Iris pigment epithelial cell (primary cell): Measurements from ENCODE around the gene ATP5MG.
A peak's percentile ranks its signal among the peaks of the same experiment; 100 is the strongest.
"Not testable (repeated sequence)": the region's sequence is repeated elsewhere in the genome, so short reads cannot be mapped to it uniquely, and the experiment has no call there.

Experiments
- DNase-seq: peaks from one replicate; pipeline ENCODE4 v3.0.0-alpha.2; 2011; ENCODE audit warnings: low read depth

Gene ATP5MG

GRCh38 chr11:118410055-118410745 lies 8.8 kb downstream of the ATP5MG start:
- DNase-seq = no peak

GRCh38 chr11:118411530-118411929 lies 10.1 kb downstream of the ATP5MG start:
- DNase-seq = no peak

GRCh38 chr11:118412921-118413320 lies 11.5 kb downstream of the ATP5MG start:
- DNase-seq = no peak

GRCh38 chr11:118415062-118415738 lies 13.8 kb downstream of the ATP5MG start:
- DNase-seq = peak; percentile 6

- DNase-seq = peak; percentile 98
Measured at GRCh38 chr11:118415739-118416068, 14.3 kb downstream of the ATP5MG start.

DNA sequence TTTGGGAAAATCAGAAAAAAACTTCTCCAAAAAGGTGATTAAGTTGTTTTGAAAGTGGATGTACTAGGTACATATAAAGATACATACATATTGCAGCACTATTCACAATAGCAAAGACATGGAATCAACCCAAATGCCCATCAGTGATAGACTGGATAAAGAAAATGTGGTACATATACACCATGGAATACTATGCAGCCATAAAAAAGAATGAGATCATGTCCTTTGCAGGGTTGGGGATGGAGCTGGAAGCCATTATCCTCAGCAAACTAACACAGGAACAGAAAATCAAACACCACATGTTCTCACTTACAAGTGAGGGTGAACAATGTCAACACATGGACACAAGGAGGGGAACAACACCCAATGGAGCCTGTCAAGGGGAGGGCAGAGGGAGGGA lies 15.5 kb downstream of the ATP5MG start:
- DNase-seq = not testable (repeated sequence)

GRCh38 chr11:118417801-118418200 lies 16.4 kb downstream of the ATP5MG start:
- DNase-seq = no peak

DNA sequence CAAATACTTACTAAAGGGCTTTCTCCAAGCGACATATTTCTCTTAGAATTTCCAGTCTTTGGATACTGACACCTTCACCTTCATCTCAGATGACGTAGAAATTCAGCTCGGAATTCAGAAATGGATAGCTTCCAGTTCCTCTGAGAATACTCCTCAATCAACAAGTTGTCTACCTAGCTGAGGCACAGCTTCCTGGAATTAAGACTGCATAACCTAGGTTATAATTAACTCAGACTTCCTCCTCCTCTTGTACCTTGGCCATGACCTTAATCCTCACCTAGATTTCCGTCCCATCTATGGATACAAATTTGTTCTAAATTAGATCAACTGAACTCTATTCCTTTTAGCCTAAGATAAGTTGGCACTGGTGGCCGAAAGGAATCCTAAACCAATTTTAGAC lies 17.4 kb downstream of the ATP5MG start:
- DNase-seq = no peak

DNA sequence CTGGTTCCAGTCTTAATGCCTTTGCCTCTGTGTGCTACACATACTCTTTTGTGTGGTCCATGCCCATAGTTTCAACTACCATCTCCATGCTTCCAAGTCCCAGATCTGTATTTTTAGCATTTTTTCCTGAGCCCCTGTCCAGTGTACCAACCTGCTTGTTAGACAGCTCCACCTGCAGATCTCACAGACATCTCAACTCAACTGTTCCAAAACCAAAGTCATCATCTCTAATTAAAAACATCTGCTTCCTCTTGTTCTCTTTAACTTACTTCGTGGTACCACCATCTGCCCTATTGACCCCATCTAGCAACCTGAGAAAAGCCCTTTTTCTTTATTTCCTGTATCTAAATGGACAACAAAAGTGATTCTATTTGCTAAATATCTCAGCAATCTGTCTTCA lies 26.3 kb downstream of the ATP5MG start:
- no peak for DNase-seq

- DNase-seq = no peak
Measured at GRCh38 chr11:118430956-118431355, 29.6 kb downstream of the ATP5MG start.

DNA sequence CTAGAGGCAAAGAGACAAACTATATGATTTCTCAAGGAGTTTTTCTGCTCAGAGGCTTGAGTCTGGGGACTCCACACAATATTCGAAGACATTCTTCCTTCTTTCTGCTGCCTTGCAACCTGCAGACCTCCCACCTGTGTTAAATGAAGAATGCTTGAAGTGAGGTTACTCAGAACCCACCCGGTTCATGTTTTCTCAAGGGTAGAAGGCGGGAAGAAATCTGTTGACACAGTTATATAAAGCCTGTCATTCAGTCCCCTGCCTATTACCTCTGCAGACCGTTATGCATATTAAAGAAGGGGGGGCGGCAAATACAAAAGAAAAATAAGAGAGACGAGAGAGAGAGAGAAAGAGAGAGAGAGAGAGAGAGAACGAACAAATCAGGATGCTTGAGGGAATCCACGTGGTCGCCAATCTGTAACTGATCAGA lies 32.7 kb downstream of the ATP5MG start:
- peak; percentile 69 for DNase-seq

DNA sequence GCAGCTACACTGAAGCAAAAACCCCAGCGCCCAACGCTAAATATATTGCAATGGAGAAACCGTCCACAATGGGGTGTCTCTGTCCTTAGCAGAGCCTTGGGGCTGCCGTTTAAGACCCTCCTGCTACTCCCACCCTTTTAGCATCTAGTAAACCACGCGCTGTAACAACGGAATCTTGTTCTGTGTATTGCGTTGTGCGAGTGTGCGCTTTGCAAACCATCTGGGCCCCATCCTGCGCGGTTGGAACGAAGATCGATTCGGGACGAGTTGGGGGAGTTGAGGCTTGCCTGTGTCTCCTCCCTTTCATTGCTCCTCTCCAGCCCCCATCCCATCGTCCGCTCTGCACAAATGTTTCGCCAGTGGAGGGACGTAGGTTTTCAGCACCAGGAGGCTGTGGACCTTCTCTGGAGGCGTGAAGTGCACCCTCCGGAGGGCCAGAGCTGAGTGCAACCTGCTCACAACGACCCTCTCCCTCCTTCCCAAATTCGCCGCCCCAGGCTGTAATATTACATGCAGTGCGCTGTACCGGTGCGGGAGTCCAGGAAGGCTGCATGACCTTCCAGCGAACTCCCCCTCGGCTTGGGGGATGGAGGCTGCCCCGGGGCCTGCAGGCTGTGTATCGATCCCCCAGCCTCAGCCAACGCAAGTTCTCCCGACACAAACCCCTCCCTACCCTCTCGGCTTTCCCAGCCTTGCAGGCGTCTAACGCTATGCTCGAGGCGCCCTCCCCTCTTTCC lies 33.3 kb downstream of the ATP5MG start:
- DNase-seq = peak; percentile 60

GRCh38 chr11:118435290-118435892 lies 34.0 kb downstream of the ATP5MG start:
- DNase-seq = peak; percentile 45

DNA sequence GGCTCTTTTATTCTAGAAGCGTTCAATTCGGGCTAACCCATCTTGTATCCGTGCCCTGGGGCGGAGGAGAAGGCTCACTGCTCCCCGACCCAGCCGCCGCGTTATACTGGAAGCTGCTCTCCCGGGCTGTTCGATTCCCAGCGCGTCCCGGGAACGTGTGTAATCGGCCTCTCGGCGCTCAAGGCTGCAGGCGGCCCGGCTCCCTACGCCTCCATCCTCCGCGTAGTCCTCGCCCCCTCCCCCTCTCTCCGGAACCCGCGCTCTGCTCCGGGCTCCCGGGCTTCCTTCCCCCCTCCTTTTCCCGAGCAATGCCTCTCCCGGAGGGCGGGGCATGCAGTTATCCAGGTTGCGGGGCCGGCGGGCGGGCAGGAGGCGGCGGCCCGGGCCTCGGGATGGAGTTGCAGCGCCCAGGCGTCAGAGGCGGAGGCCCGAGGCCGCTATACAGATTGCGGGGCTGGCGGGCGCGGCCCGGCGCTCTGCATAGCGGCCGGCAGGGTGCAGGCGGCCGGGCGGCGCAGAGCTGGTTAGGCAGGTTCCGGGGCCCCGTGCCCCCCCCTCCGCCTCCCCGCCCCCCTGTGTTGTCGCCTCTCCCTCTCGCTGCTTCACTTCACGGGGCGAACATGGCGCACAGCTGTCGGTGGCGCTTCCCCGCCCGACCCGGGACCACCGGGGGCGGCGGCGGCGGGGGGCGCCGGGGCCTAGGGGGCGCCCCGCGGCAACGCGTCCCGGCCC lies 34.7 kb downstream of the ATP5MG start, which contains the start of gene KMT2A:
KMT2A (plus strand) TSS at position 600 of the 732 bp plus-strand sequence; CDS start at position 621, 21 bp downstream.
- DNase-seq = peak; percentile 98

DNA sequence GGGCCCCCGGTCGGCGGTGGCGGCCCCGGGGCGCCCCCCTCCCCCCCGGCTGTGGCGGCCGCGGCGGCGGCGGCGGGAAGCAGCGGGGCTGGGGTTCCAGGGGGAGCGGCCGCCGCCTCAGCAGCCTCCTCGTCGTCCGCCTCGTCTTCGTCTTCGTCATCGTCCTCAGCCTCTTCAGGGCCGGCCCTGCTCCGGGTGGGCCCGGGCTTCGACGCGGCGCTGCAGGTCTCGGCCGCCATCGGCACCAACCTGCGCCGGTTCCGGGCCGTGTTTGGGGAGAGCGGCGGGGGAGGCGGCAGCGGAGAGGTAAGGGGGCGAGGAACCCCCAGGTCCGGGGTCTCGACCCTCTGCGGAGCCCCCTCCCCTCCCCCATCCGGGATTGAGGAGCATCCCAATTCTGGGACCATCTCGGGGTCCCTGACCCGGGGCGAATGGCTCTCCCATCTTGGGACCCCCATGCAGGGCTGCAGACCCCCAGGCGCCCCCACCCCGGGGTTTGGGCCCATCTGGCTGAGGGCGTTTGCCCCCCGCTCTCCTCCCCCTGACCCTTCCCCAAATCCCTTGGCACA lies 35.3 kb downstream of the ATP5MG start:
- DNase-seq = peak; percentile 25

GRCh38 chr11:118437208-118438125 lies 36.1 kb downstream of the ATP5MG start:
- peak; percentile 50 for DNase-seq

DNA sequence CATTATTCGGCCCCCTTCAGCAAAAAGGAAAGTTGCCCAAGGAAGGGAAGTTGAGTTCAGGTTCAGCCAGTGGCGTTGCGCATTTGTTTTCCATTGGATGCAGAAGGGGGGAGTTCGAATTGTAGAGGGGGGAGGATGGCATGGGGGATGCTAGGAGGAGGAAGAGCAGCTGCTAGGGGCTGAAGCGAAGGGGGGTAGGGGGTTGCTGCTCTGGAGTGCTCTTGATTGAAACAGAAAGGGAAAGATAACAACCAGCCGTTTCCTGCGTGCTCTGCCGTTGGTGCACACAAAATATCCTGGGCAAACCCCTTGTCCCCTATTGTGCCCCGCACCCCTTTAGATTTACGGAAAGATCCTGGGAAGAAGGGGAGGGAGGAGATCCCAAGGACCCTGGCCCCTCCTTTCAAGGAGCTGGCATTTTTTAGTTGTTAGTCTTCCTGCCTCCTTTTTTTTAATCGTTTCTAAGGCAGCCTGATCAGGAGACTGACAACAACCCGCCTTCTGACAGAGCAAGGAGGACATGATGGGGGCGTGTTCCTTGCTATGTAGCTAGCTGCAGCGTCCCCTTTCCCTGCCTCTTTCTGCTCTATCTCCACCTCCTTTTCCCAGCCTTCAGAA lies 37.0 kb downstream of the ATP5MG start:
- peak; percentile 94 for DNase-seq

GRCh38 chr11:118439646-118440045 lies 38.2 kb downstream of the ATP5MG start:
- DNase-seq = no peak

DNA sequence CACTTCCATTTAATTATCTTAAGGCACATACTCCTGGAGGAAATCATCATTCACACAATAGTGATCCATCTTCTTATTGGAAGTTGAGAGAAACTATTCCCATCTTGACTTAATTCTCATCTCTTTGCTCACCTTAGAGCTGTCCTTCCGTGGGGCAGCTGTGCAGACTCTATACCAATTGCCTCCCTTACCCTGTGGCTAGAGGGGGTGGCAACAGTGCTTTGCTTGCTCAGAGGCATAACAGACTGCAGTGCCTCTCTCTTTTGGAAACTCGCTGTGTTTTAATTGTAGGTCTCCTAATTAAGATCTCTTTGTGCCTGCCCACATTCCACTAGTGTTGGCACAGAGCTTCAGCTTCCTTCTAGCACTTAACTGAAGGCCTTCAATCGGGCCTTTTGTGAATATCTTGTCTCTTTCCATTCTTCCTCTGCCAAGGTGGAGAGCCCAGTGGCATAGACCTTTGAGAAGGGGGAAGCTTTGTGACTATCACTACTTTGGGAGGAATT lies 40.4 kb downstream of the ATP5MG start:
- DNase-seq = no peak

DNA sequence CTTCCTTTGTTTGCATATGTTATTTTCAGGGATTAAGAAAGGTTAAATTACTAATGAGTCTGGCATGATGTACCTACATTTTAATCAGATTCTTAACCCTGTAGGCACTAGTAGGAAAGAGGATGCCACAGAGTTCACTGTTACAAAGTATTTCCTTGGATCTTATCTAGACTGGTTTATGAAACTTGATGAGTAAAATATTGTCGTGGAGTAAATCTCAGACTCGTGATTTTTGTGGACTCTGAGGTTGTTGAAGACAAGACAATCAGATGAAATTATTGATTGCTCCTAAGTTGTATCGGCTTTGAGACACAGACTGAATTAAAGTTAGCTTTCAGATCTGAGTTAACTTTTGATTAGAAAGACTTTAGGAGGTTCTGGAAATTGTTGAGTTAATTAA lies 40.9 kb downstream of the ATP5MG start:
- DNase-seq = no peak
